ENCODE measurements around the gene FOXG1. TPM values are rescaled to one million over a fixed set of nuclear protein-coding genes. Genes with fewer than 3 reads are reported as not detected.

FOXG1 gene
- total and polyA plus RNA-seq, 2 of the 4 experiments (the other 2 are of a cell fraction), result not detected

- intact Hi-C loops (cut with micrococcal nuclease) (loop anchor here (1.0 to 10.0 kb wide), 4 partner anchors 466 to 1457 kb away; partner anchors contain the start of gene PRKD1), dilution Hi-C loops (cut with HindIII; ENCODE audit: low sequenced_read_pairs, unreplicated experiment) (loop anchor here (10.0 kb wide), 1 partner anchor 778 kb away; no protein-coding TSS in a partner anchor), in situ Hi-C loops (cut with MboI; ENCODE audit: low sequenced_read_pairs) (loop anchor here (10.0 to 25.0 kb wide), 2 partner anchors 1255 to 1458 kb away; no protein-coding TSS in a partner anchor)
- no peak overlapping the region for H2BK120ac ChIP-seq (ENCODE audit: low read depth, low read length)
- no peaks in the 10 kb centered on the region for H3K9me1 ChIP-seq (ENCODE audit: insufficient read depth, low read length)
- H3K36me3 ChIP-seq (ENCODE audit: control insufficient read depth, insufficient read depth, low read length), result no peaks in the 10 kb centered on the region
- BruUV-seq (replicated peaks), result no TSS peak
- H4K20me1 ChIP-seq (ENCODE audit: insufficient read depth, low read length), result no peaks in the 10 kb centered on the region
- no peak overlapping the region for H3K9ac ChIP-seq (ENCODE audit: low read depth, low read length)
- no peak overlapping the region for H3K18ac ChIP-seq (ENCODE audit: low read depth, low read length)
- H2BK15ac ChIP-seq (ENCODE audit: low read depth, low read length), result no peak overlapping the region
- H3K4ac ChIP-seq (ENCODE audit: low read depth, low read length), result no peak overlapping the region
- peak overlapping the region; percentile 13; the same call in 1 of the 2 replicates for H3K4me3 ChIP-seq (ENCODE audit: insufficient read depth, low read depth, low read length)
- no peak overlapping the region for H4K8ac ChIP-seq (ENCODE audit: low read depth in 2 of 2, low read length in 2 of 2)
- peak; percentile 51 for TF ChIP-seq RAD21 (IDR thresholded peaks at IDR 0.05; ENCODE audit: low read length)
- TF ChIP-seq CTCF (conservative IDR thresholded peaks at IDR 0.05; ENCODE audit: low read depth, low read length), result peak; percentile 68
- TF ChIP-seq FOS (IDR thresholded peaks at IDR 0.05; ENCODE audit: low read depth, low read length), result no peak
- peak; percentile 60 for TF ChIP-seq SMC3 (IDR thresholded peaks at IDR 0.05; ENCODE audit: low read depth, low read length)
- no peak for TF ChIP-seq RFX5 (IDR thresholded peaks at IDR 0.05; ENCODE audit: low read depth, low read length)
- H3K23ac ChIP-seq (ENCODE audit: low read depth, low read length), result no peak overlapping the region
- no peak overlapping the region for H2AK5ac ChIP-seq (ENCODE audit: low read depth, low read length)
- H3K14ac ChIP-seq (replicated peaks; ENCODE audit: low read depth, low read length), result no peak overlapping the region
- H3K4me1 ChIP-seq (ENCODE audit: control insufficient read depth, insufficient read depth, low read length), result no peaks in the 10 kb centered on the region
- no peak overlapping the region for H4K5ac ChIP-seq (ENCODE audit: low read depth, low read length)
- peaks cover 68% of the 10 kb centered on the region for H3K27me3 ChIP-seq (ENCODE audit: control insufficient read depth, insufficient read depth, low read length)
- POLR2A ChIA-PET (ENCODE audit: unreplicated experiment), result interaction anchor here (0.7 kb wide), 1 partner anchor 506 kb away, joined by 16 read pairs; no protein-coding TSS in a partner anchor
- ATAC-seq (ENCODE audit: low read depth), result peak; percentile 59; the same call in 1 of the 2 replicates
- peak; percentile 54 for DNase-seq
- no peak overlapping the region for H2BK5ac ChIP-seq (ENCODE audit: low read depth, low read length, poor library complexity, severe bottlenecking)
- no peak overlapping the region for H2BK20ac ChIP-seq (ENCODE audit: low read depth, low read length)
- peak overlapping the region; percentile 90 for H3K4me2 ChIP-seq (ENCODE audit: low read depth, low read length)
- no peaks in the 10 kb centered on the region for H3K79me1 ChIP-seq (ENCODE audit: low read depth in 1 of 2, low read length in 2 of 2)
- no peak overlapping the region for H3K56ac ChIP-seq (ENCODE audit: extremely low read depth, insufficient read depth, low read length)
- CTCF ChIA-PET, result interaction anchor here (0.6 to 2.1 kb wide), 9 partner anchors 11 to 1614 kb away, joined by 3 to 6 read pairs (median 4); no protein-coding TSS in a partner anchor
- H4K91ac ChIP-seq (ENCODE audit: insufficient read depth, low read depth, low read length), result no peak overlapping the region
- H3K9me3 ChIP-seq (ENCODE audit: control insufficient read depth, insufficient read depth, low read length), result peaks cover 4% of the 10 kb centered on the region
- peak overlapping the region; percentile 50 for H2AFZ ChIP-seq (replicated peaks; ENCODE audit: low read length, poor library complexity)
- no CpG with 5 or more reads among the region's 23 CpGs for WGBS, 2 experiments (ENCODE audit: extremely low coverage in 2 of 2, insufficient read length in 1 of 2)
- no peak overlapping the region for H2AK9ac ChIP-seq (replicated peaks; ENCODE audit: low read depth, low read length, poor library complexity)
- no peak overlapping the region for H3K27ac ChIP-seq (ENCODE audit: insufficient read depth, low read length)
These were observed 9.6 kb upstream of the FOXG1 start for GRCh38 chr14:28756884-28757570.
